K562 (cell line): Measurements from ENCODE around the gene UCN.

Experiments used
- CTCF ChIP-seq, 3 experiments: IDR thresholded peaks in 2 of 3; conservative IDR thresholded peaks in 1 of 3; 2 replicates each; pipeline ENCODE4 v1.5.1; 2011 to 2012; ENCODE audit warnings: low read length in 3 of 3, mild to moderate bottlenecking in 3 of 3, control low read depth in 2 of 3, improper control_type of control experiment in 1 of 3, inconsistent platforms in 1 of 3, low read depth in 1 of 3, mixed read lengths in 1 of 3, moderate library complexity in 1 of 3; ENCODE audit not compliant: insufficient read depth in 2 of 3
- SRF ChIP-seq, 2 experiments: fragments of 250-450, 450-650 bp in 1 of 2; sonication (Bioruptor Pico) in 1 of 2; sonication (generic) in 1 of 2; formaldehyde crosslinking; IDR thresholded peaks; 2 replicates each; pipeline versions ENCODE4 v1.5.0 to v1.5.1; 2020 to 2022; ENCODE audit warnings: mild to moderate bottlenecking in 1 of 2, missing genetic modification reagents in 1 of 2
- ZNF707 ChIP-seq: fragments of 250-450 bp; sonication (Bioruptor Pico); conservative IDR thresholded peaks from 2 replicates; pipeline ENCODE4 v1.8.0; 2022; ENCODE audit warnings: inconsistent platforms, mild to moderate bottlenecking, moderate library complexity
- ZNF778 ChIP-seq: fragments of 450-650 bp; formaldehyde crosslinking; IDR thresholded peaks from 2 replicates; pipeline ENCODE4 v1.4.0; 2020; ENCODE audit warnings: mild to moderate bottlenecking, moderate library complexity

- TF ChIP-seq SRF (CRISPR knock-in tag; IDR thresholded peaks at IDR 0.05) (no peak), CTCF (IDR thresholded peaks at IDR 0.05 in 2 of 3, conservative IDR thresholded peaks at IDR 0.05 in 1 of 3; ENCODE audit: insufficient read depth in 2 of 3, low read depth in 1 of 3, low read length in 3 of 3) (no peak), ZNF778 (CRISPR knock-in tag) (no peak), ZNF707 (CRISPR knock-in tag) (no peak)
Measured at GRCh38 chr2:27264753-27265535, 43.3 kb downstream of the UCN start.
